ENCODE data around the gene RNU6-1. TPM values are rescaled to one million over a fixed set of nuclear protein-coding genes. Genes with fewer than 3 reads are reported as not detected.

The RNU6-1 gene
- total RNA-seq, 1 donor from 2014 or later = not detected

DNA sequence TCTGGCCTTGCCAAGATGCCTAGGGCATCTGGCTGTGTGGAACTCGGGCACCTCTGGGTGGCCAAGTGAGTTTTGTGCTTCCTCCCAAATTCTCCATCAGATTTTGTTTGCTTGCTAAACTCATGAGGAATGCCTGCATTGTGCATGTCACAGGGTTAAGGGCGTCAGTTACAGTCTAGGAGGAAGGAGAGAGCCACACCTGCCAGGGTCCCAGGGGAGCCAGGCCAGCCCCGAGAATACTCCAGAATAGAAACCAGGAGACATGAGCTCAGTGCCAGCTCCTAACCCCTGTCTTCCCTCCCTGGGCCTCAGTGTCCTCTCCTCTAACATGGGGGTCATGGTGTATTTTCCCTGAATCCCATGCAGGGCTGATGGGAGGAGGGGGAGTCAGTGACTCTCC, 36.5 kb downstream of the RNU6-1 start:
- no peaks in the 10 kb centered on the region for H3K4me1 Mint-ChIP-seq
- H3K27me3 Mint-ChIP-seq = no peaks in the 10 kb centered on the region
- no peak for DNase-seq
- H3K27ac Mint-ChIP-seq = no peak overlapping the region
- H3K9me3 Mint-ChIP-seq = no peaks in the 10 kb centered on the region
- no peaks in the 10 kb centered on the region for H3K36me3 Mint-ChIP-seq (ENCODE audit: low read depth)
- H3K4me3 Mint-ChIP-seq = no peak overlapping the region
- intact Hi-C loops (cut with micrococcal nuclease) = no loop called here

DNA sequence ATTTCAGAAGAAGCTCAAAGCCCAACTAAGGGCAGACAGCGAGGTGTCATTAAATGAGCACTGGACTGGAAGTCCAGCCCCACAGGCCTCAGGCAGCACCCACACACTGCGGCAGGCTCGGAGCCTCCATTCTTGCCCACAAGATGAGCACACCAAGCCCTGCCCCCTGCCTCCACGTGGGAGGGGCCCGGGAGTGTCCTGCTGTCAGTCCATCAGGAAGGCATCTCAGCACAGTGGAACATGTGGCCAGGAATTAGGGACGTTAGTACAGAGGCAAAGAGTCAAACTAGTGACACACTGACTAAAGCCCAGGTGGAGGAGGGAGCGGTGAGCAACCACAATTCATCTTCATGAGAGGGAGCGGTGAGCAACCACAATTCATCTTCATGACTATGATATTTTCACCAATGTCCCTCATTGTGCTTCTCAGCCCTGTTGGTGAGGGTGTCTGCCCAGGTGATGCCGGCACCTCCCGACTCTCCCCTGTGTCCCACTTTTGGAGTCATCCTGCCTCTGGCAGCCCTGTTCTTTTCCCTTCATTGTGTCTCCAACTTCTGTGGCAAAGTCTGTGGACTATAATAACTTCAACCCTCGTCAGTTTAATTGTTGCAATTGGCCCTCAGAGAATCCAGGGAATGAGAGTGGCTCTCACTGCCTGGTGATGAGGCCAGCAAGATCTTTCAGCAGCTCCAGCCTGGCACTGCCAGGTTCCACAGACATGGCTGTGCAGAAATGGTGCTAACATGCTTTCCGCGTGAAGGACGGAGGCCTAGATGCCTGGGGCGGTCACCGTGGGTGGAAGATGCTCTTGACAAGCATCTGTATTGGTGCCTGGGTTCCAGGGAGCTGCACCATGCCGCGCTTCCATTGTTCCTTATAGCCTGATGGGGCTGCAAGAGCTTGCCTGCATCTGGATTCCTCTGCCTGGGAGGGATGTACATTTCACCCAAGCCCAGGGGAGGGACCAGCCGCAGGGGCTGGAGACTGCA, 37.6 kb downstream of the RNU6-1 start:
- Mint-ChIP-seq H3K4me1 (no peaks in the 10 kb centered on the region), H3K27ac (no peak overlapping the region), H3K27me3 (no peaks in the 10 kb centered on the region), H3K9me3 (no peaks in the 10 kb centered on the region), H3K4me3 (no peak overlapping the region), H3K36me3 (ENCODE audit: low read depth) (peaks cover 4% of the 10 kb centered on the region)
- no peak for DNase-seq
- intact Hi-C loops (cut with micrococcal nuclease) = no loop called here

DNA sequence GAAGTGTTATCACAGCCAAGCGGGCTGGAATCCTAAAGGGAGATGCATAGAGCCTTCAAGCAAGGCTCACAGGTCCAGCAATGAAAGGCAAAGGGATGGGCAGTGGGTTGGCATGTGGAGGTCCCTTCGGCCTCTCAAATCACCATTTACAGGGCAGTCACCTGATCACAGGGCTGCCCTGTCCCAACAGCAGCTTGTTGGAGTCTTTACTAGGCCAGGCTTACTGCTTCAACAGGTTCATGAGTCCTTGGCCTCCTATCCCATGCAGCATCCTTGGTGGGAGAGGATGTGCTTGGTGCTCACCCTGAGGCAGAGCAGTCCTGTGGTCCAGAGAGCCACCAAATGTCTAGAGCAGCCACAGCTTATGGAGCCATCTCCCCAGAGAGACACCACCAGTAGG, 38.7 kb downstream of the RNU6-1 start:
- Mint-ChIP-seq H3K9me3 (no peaks in the 10 kb centered on the region), H3K4me1 (peaks cover 1% of the 10 kb centered on the region), H3K36me3 (ENCODE audit: low read depth) (peaks cover 5% of the 10 kb centered on the region), H3K27me3 (no peaks in the 10 kb centered on the region), H3K4me3 (no peak overlapping the region), H3K27ac (no peak overlapping the region)
- DNase-seq = no peak
- intact Hi-C loops (cut with micrococcal nuclease) = no loop called here

DNA sequence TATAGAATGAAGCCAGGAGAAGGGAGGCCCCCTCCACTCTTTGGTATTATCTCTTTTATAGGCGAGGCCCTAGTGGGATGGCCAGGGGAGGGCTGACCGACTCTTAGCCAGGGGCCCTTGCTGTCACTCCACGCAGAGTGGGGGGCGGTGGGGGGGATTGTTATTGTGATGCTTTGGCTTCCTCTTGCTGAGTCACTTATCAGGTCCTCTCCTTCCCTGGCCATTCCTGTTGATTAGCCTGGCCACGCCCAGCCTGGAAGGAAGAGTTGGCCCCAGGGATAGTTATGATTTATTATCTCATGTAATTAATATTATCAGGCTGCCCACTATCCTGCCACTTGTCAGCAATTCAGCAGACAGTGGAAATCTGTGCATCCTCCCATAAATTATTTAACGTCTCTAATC, 40.0 kb downstream of the RNU6-1 start:
- H3K9me3 Mint-ChIP-seq = peaks cover 2% of the 10 kb centered on the region
- DNase-seq = no peak
- no peaks in the 10 kb centered on the region for H3K27me3 Mint-ChIP-seq
- peaks cover 11% of the 10 kb centered on the region for H3K36me3 Mint-ChIP-seq (ENCODE audit: low read depth)
- no peak overlapping the region for H3K27ac Mint-ChIP-seq
- no peak overlapping the region for H3K4me3 Mint-ChIP-seq
- H3K4me1 Mint-ChIP-seq = peaks cover 2% of the 10 kb centered on the region
- intact Hi-C loops (cut with micrococcal nuclease) = no loop called here

DNA sequence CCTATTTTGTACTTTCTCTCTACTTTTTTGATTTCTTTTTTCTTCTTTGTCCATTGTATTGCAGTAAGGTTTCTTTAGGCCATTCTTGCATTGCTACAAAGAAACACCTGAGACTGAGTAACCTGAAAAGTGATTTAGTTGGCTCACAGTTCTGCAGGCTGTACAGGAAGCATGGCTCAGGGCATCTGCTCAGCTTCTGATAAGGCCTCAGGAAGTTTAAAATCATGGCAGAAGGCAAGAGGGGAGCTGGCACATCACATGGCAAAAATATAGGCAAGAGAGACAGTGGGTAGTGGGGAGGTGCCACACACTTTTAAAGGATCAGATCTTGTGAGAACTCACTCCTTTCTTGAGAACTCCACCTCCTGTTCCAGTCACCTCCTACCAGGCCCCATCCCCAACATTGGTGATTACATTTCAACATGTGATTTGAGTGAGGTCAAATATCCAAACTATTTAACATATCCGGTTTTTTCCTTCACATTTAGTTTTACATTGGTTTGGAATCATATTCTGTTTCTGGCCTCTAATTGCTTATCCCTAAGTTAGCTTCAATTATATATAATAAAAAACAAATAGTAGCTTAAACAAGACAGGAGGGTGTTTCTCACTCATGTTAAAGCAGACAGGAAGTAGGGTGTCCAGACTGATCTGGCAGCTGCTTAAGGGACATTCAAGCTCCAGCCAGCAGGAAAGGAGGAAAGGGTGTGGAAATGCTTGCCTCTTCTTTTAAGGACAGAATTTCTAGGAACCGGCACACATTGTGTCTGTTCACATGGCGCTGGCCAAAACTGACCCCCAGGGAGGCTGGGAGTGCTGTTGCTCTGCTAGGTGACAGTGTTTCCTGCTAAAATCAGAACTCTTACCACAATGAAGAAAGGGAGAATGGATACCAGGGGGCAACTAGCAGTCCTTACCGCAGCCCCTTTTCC, 43.4 kb downstream of the RNU6-1 start:
- intact Hi-C loops (cut with micrococcal nuclease) = no loop called here
- peaks cover 16% of the 10 kb centered on the region for H3K36me3 Mint-ChIP-seq (ENCODE audit: low read depth)
- no peak overlapping the region for H3K27ac Mint-ChIP-seq
- DNase-seq = no peak
- no peaks in the 10 kb centered on the region for H3K27me3 Mint-ChIP-seq
- H3K9me3 Mint-ChIP-seq = peaks cover 7% of the 10 kb centered on the region
- H3K4me1 Mint-ChIP-seq = peaks cover 2% of the 10 kb centered on the region
- H3K4me3 Mint-ChIP-seq = no peak overlapping the region

DNA sequence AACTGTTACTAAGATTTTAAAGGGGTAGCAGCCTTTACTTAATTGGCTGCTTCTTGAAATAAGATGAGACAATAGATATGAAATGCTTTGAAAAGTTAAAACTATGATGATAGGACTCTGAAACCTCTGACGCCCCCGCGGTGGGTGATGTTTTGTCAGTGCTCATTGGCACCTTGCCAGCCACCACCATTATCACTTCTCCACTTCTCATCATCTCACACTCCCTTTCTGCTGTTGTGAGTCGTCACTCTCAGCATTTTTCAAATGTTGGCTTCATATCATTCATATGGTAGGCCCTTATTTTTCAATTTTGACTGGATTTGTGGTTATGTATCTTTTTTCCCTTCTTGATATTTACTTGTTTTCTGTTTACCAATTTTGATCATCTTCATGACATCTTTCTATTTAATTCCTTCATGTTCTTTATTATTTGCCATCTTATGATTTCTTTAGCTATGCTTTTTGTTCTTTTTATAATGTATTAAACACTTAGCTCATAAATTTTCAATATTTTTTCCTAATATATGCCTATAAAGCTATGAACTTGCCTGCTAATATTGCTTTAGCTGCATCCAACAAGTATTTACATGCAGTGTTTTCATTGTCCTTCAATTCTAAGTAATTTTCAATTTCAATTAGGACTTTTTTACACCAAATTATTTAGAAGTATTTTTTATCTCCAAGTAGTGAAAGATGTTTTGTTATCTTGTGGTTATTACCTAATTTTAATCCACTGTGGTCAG, 44.8 kb downstream of the RNU6-1 start:
- intact Hi-C loops (cut with micrococcal nuclease) = no loop called here
- no peak for DNase-seq
- Mint-ChIP-seq H3K27me3 (no peaks in the 10 kb centered on the region), H3K4me3 (no peak overlapping the region), H3K36me3 (ENCODE audit: low read depth) (peaks cover 16% of the 10 kb centered on the region), H3K9me3 (peaks cover 7% of the 10 kb centered on the region), H3K27ac (no peak overlapping the region), H3K4me1 (peaks cover 2% of the 10 kb centered on the region)

DNA sequence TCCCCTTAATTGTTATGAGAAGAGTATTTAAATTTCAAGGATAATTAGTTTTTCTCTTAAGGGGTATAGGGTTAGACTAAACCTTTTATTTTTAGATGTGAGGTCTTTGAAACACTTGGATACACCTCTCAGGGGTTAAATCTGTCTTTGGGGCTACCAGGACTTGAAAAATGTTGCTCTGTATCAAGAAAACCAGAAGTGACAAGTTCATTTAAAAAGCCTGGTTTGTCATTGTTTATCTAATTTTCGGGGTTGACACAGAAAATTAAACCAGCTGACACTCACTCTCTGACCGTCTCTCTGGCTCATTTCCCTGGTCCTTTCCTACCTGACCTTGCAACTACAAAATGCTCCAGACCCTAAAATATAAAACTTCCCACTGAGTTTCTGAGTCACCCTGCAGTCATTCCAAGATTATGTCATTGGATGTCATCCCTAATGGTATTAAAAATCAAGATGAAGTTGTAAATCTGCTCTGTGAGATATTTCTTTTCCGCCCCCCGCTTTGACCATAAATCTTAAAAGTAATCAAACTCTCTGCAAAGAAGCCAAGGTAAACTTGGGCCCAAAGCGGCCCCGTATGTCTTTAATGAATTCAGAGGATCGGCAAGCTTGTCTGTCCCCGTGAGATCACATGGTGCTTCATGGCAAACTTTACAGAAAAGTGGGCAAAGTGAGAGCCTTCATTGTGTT, 47.4 kb downstream of the RNU6-1 start:
- peaks cover 2% of the 10 kb centered on the region for H3K4me1 Mint-ChIP-seq
- no peak overlapping the region for H3K4me3 Mint-ChIP-seq

DNA sequence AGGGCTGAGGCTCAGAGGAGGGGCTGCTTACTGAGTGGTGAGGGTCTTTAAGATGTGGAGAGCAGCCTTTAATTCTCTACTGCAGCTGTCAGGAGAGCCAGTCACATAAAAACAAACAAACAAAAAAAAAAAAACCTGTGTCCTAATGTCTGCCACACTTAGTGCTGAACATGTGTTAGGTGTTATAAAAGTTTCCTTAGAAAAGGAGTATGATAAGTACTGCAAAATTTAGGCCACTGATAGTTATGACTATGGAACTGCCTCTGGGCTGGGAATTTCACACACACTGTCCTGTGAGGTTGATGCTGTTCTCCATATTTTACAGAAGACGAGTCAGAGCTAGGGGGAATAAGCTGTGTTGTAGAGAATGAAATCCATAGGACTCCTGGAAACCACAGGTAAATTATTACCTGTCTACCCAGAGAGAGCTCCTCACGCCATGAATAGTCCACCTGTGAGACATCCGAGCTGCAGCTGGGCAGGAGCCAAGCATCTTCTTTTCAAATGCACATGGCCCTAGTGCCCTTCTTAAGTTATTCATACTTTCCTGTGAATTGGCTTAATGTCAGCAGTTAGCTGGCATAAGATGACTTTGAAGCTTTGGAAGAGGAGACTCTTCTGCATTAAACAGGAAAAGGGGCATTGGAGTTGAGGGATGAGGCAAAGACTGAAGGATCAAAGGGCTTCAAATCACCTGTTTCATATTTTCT, 49.1 kb downstream of the RNU6-1 start:
- Mint-ChIP-seq H3K9me3 (peaks cover 7% of the 10 kb centered on the region), H3K36me3 (ENCODE audit: low read depth) (peaks cover 10% of the 10 kb centered on the region), H3K4me3 (no peak overlapping the region), H3K27me3 (no peaks in the 10 kb centered on the region), H3K27ac (no peak overlapping the region), H3K4me1 (no peaks in the 10 kb centered on the region)
- intact Hi-C loops (cut with micrococcal nuclease) = no loop called here
- DNase-seq = no peak

More for the DNA sequence above, 47.4 kb downstream of the RNU6-1 start:
- Mint-ChIP-seq H3K9me3 (peaks cover 7% of the 10 kb centered on the region), H3K36me3 (ENCODE audit: low read depth) (peaks cover 12% of the 10 kb centered on the region), H3K27ac (no peak overlapping the region), H3K27me3 (no peaks in the 10 kb centered on the region)
- intact Hi-C loops (cut with micrococcal nuclease) = no loop called here
- DNase-seq = no peak

Other genes with a start within 250 kb of the RNU6-1 start
- 0.09 and 0.14 TPM in 2 replicates for gene SKOR1, start 14.5 kb downstream of the RNU6-1 start, total RNA-seq
- 27.8 and 29.4 TPM in 2 replicates for gene PIAS1, start 214.3 kb upstream of the RNU6-1 start, total RNA-seq